OCI-LY7 (cell line): ENCODE data around the gene TSPAN31.

Source experiments
- CTCF ChIP-seq: fragments of 200-600 bp; sonication (generic); conservative IDR thresholded peaks from 2 replicates; pipeline ENCODE4 v1.5.1; 2014; ENCODE audit warnings: mild to moderate bottlenecking, antibody characterized with exemption, low read length, moderate library complexity, mixed read lengths
- EZH2phosphoT487 ChIP-seq: fragments of 200-600 bp; sonication (generic); IDR thresholded peaks from 2 replicates; pipeline ENCODE4 v1.6.1; 2018; ENCODE audit warnings: low read depth, borderline replicate concordance, mild to moderate bottlenecking, mixed run types, antibody characterized with exemption, low read length, moderate library complexity, mixed read lengths

DNA sequence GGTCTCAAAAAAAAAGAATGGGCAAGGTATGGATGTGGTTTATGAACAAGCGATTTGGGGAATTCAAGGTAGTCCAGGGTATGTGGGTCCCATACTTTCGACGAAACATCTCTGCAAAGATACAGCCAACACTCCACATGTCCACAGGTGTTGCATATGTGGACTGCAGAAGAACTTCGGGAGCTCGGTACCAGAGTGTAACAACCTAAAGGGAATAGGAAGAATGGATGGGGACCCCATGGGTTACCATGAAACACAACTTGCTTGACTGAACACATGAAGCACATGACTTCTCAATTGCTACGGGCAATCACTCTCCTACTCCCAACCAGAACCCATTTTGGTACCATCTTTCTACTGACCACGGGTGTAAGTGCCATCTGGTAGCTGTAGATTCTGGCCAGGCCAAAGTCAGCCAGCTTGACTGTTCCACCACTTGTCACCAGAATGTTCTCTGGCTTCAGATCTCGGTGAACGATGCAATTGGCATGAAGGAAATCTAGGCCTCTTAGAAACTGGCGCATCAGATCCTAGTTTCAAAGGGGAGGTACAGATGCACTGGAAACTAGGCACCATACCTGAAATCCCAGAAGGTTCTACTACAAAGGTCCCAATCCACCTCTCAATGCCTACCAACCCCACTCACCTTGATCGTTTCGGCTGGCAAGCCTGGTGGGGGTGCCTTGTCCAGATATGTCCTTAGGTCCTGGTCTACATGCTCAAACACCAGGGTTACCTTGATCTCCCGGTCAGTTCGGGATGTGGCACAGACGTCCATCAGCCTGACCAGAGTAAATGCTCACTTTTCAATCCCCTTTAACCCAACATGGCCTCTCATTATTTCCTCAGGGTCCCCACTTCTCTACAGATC is 6.0 kb downstream of the TSPAN31 start:
- TF ChIP-seq CTCF: no peak
- no peak for TF ChIP-seq EZH2phosphoT487
